Cerebellar nuclear complex (tissue), 1 donor: ENCODE measurements around the gene SNPH.
"Not testable (repeated sequence)": the region's sequence is repeated elsewhere in the genome, so short reads cannot be mapped to it uniquely, and the experiment has no call there.

Source experiments
- DNase-seq, 2 experiments: peaks; one replicate each; lab custom pipeline; 2025; lab: John Stamatoyannopoulos, UW

Gene SNPH

DNA sequence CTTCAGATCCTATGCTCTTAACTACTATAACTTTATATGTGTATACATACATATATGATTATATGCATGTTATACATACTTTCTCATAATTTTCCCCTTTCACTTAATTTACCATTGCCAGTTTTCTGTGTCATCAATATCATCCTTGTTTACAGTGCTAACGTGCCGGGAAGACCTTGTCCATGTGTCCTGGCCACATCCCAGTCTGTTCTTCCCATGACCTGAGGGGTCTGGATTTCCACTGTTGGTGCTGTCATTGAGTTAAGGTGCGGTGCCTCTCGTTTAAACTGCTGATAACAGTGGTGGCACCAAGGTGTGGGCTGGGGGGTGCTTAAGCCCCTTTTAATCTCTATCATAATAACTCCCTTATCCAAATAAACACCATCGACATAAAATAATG is 71.3 kb downstream of the SNPH start:
- DNase-seq, result no peak

GRCh38 chr20:1338096-1338495 is 72.0 kb downstream of the SNPH start:
- no peak for DNase-seq

- DNase-seq, result no peak
Observed at GRCh38 chr20:1338801-1339200, 72.7 kb downstream of the SNPH start.

DNA sequence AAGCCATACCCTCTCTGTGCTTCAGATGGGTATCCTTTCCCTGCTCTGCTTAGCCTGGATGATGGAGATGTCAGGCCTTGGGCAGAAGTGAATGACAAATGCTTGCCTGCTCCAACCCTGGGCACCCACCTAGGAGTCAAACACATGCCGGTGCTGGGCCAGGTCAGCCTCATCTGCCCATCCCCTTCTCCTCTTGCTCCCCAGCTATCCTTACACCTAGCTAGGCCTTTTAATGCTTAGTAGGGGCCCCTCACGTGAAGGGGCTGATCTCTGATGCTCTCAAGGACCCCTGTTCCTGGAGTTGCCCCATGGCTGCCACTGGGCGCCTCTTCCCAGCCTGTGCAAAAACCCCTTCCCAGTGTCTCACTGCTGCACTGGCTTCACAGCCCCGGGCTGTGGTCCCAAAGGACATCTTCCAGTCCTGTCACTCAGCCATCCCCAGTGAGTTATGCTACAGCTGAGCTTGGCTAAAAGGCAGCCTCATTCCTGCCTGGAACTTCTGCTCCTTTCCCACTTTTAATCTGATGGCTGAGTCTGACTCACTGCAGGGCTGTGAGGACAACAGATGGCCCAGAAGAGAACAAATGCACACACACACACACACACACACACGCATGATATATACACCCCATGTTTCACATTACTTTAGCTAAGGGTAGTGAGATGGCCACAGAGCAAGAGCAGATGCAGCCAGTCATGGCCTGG is 75.6 kb downstream of the SNPH start:
- no peak for DNase-seq

GRCh38 chr20:1343446-1344124 is 77.5 kb downstream of the SNPH start:
- not testable (repeated sequence) for DNase-seq

- no peak for DNase-seq
Observed at GRCh38 chr20:1345030-1345755, 79.1 kb downstream of the SNPH start.

DNA sequence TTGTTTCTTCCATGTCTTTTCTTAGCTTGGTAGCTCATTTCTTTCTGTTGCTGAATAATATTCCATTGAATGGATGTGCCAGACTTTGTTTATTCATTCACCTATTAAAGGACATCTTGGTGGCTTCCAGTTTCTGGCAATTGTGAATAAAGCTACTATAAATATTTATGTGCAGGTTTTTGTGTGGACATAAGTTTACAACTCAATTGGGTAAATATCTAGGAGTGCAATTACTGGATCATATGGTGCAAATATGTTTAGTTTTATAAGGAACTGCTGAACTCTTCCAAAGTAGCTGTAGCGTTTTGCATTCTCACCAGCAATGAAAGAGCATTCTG is 79.6 kb downstream of the SNPH start:
- DNase-seq, result no peak

DNA sequence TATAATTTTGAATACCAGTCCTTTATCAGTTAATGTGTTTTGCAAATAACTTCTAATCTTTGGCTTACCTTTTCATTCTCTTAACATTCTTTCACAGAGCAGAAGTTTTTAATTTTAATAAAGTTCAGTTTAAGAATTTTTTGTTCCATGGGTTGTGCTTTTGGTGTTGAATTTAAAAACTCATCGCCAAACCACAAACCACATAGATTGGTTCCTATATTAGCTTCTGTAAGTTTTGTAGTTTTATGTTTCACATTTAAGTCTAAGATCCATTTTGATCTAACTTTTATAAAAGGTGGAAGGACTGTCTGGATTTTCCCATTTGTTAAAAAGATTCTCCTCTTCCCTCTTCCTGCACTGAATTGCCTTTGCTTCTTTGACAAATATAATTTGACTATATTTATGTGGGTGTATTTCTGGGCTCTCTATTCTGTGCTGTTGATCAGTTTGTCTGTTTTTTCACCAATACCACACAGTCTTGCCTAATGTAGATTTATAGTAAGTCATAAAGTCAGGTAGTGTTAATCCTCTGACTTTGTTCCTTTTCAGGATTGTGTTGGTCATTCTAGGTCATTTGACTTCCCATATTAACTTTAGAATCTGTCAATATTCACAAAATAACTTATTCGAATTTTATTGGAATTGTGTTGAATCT is 80.3 kb downstream of the SNPH start:
- no peak for DNase-seq

GRCh38 chr20:1353956-1354355 is 87.9 kb downstream of the SNPH start:
- DNase-seq, result no peak

DNA sequence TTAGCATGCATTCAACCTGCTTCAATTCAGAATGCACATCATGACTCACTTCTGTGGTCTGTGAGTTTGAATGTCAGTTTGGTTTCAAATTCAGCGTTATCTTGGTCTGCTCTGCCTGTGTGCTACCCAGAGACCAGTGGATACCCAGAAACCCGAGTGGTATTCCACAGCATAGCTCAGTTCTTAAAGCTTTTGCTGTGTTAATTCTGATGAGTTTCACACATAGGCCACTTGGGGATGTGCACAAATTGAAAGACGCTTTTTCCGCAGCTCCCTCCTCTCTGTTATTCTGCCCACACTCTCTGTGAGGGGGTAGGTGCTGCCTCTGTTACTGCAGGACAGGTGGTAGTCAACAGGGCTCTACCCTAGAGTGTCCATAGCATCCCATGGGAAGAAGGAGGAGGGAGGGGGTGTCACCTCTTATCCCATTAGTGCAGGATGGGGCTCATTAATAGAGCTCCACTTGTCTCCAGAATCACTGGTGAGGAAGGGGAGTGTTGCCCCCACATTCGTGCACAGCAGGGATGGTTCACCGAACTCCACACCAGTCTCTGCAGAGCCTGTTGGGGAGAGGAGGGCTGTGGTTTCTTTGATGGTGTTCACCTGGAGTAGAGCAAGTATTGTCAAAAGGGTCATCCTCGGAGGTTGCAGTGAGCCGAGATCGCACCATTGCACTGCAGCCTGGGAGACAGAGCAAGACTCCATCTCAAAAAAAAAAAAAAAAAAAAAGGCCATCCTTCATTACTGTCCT is 92.0 kb downstream of the SNPH start:
- DNase-seq, result no peak
